Testis (tissue), 2 donors: ENCODE data around the gene ZFP3.
"Not testable (repeated sequence)": the region's sequence is repeated elsewhere in the genome, so short reads cannot be mapped to it uniquely, and the experiment has no call there.

Experiments used
- POLR2A ChIP-seq: fragments of 450-650 bp; IDR thresholded peaks from one replicate; pipeline ENCODE4 v1.6.1; 2017; ENCODE audit warnings: antibody characterized with exemption, mild to moderate bottlenecking, moderate library complexity
- TF ChIP-seq, protein P1 (sequence below), 3 experiments: fragments of 450-650 bp in 2 of 3; fragments of 200-600 bp in 1 of 3; sonication (generic) in 1 of 3; IDR thresholded peaks; one replicate each; pipeline ENCODE4 v1.5.1; 2016 to 2019; ENCODE audit warnings: antibody characterized with exemption in 3 of 3, mild to moderate bottlenecking in 2 of 3, moderate library complexity in 1 of 3

DNA sequence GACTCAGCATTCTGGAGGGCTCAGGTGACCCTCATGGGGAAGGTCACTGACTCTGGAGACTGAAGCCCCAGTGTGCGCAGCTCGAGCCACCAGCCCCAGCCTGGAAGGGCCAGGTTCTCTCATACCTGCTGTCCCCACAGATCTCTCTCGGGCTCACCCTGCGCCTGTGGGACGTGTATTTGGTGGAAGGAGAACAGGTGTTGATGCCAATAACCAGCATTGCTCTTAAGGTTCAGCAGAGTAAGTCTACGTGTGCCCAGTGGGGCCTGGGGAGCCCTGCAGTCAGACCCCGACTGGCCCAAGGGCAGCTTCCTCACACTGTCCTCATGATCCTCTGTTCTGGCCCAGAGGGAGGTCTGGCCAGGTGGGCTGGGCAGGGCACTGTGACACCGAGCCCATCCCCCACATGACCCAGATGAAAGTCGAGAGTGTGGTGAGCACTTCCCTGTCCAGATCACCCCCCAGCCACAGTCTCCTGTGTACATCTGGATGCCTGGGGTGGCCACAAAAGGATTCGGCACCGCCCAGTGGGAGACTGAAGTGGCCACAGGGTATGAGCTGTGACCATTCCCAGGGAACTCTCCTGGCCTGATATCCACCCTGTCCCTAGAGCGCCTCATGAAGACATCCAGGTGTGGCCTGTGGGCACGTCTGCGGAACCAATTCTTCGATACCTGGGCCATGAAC, 59.4 kb downstream of the ZFP3 start:
- TF ChIP-seq, protein P1, sequence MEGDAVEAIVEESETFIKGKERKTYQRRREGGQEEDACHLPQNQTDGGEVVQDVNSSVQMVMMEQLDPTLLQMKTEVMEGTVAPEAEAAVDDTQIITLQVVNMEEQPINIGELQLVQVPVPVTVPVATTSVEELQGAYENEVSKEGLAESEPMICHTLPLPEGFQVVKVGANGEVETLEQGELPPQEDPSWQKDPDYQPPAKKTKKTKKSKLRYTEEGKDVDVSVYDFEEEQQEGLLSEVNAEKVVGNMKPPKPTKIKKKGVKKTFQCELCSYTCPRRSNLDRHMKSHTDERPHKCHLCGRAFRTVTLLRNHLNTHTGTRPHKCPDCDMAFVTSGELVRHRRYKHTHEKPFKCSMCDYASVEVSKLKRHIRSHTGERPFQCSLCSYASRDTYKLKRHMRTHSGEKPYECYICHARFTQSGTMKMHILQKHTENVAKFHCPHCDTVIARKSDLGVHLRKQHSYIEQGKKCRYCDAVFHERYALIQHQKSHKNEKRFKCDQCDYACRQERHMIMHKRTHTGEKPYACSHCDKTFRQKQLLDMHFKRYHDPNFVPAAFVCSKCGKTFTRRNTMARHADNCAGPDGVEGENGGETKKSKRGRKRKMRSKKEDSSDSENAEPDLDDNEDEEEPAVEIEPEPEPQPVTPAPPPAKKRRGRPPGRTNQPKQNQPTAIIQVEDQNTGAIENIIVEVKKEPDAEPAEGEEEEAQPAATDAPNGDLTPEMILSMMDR (IDR thresholded peaks at IDR 0.05): not testable (repeated sequence)
- not testable (repeated sequence) for TF ChIP-seq POLR2A
